Neural progenitor cell (in vitro differentiated cells): ENCODE data around the gene FMN1. TPM values are rescaled to one million over a fixed set of nuclear protein-coding genes. Genes with fewer than 3 reads are reported as not detected.

Experiments
- DNase-seq: peaks from one replicate; pipeline ENCODE4 v3.0.0-alpha.2; 2016; ENCODE audit warnings: low spot score
- H2AFZ ChIP-seq: fragments of 200-600 bp; sonication (generic); replicated peaks from 2 replicates; pipeline ENCODE4 v1.6.1; 2016; ENCODE audit warnings: antibody characterized with exemption
- H3F3A ChIP-seq: fragments of 200-600 bp; sonication (generic); 2 replicates; pipeline ENCODE4 v1.6.1; 2016; ENCODE audit warnings: antibody characterized with exemption, low read depth
- H3K27ac ChIP-seq: fragments of 200-600 bp; sonication (generic); 2 replicates; pipeline ENCODE4 v1.5.1; 2016; ENCODE audit warnings: mild to moderate bottlenecking
- H3K27me3 ChIP-seq: fragments of 200-600 bp; sonication (generic); 2 replicates; pipeline ENCODE4 v1.6.1; 2016; ENCODE audit warnings: mild to moderate bottlenecking, moderate library complexity
- H3K36me3 ChIP-seq: fragments of 200-600 bp; sonication (generic); 2 replicates; pipeline ENCODE4 v1.5.1; 2016
- H3K4me1 ChIP-seq: fragments of 200-600 bp; sonication (generic); 2 replicates; pipeline ENCODE4 v1.6.1; 2016; ENCODE audit warnings: mixed run types
- H3K4me2 ChIP-seq: fragments of 200-600 bp; sonication (generic); 2 replicates; pipeline ENCODE4 v1.6.1; 2016
- H3K4me3 ChIP-seq: fragments of 200-600 bp; sonication (generic); 2 replicates; pipeline ENCODE4 v1.5.1; 2016
- H3K79me2 ChIP-seq: fragments of 200-600 bp; sonication (generic); 2 replicates; pipeline ENCODE4 v1.6.1; 2016; ENCODE audit warnings: low read depth
- H3K9ac ChIP-seq: fragments of 200-600 bp; sonication (generic); 2 replicates; pipeline ENCODE4 v1.6.1; 2016
- H3K9me3 ChIP-seq: fragments of 200-600 bp; sonication (generic); 2 replicates; pipeline ENCODE4 v1.5.1; 2016; ENCODE audit warnings: low read depth
- H4K20me1 ChIP-seq: fragments of 200-600 bp; sonication (generic); 2 replicates; pipeline ENCODE4 v1.6.1; 2016; ENCODE audit warnings: low read depth
- H3K27ac Mint-ChIP-seq: 3 replicates; pipeline ENCODE4 v1.8.0; 2021; ENCODE audit warnings: mixed read lengths
- H3K27me3 Mint-ChIP-seq: 2 replicates; pipeline ENCODE4 v1.8.0; 2022; ENCODE audit warnings: low read depth, mild to moderate bottlenecking, inconsistent platforms, moderate library complexity, mixed read lengths; ENCODE audit not compliant: insufficient read depth
- H3K36me3 Mint-ChIP-seq: 3 replicates; pipeline ENCODE4 v1.8.0; 2021; ENCODE audit warnings: mixed read lengths
- H3K4me1 Mint-ChIP-seq: 3 replicates; pipeline ENCODE4 v1.8.0; 2021; ENCODE audit warnings: mixed read lengths
- H3K4me3 Mint-ChIP-seq: 3 replicates; pipeline ENCODE4 v1.8.0; 2021; ENCODE audit warnings: mild to moderate bottlenecking, moderate library complexity, mixed read lengths
- H3K9me3 Mint-ChIP-seq: 3 replicates; pipeline ENCODE4 v1.8.0; 2020; ENCODE audit warnings: mixed read lengths
- CTCF ChIP-seq: fragments of 200-600 bp; sonication (generic); IDR thresholded peaks from 2 replicates; pipeline ENCODE4 v1.5.1; 2017; ENCODE audit warnings: antibody characterized with exemption, mild to moderate bottlenecking
- EZH2 ChIP-seq: fragments of 200-600 bp; sonication (generic); IDR thresholded peaks from 2 replicates; pipeline ENCODE4 v1.6.1; 2017; ENCODE audit warnings: antibody characterized with exemption, mild to moderate bottlenecking, moderate library complexity
- EZH2phosphoT487 ChIP-seq: fragments of 200-600 bp; sonication (generic); IDR thresholded peaks from 2 replicates; pipeline ENCODE4 v1.6.1; 2017; ENCODE audit warnings: antibody characterized with exemption
- total RNA-seq: library from RNA; depleted of rRNA; stranded (reverse); fragments of >200 nt; gene quantifications from 2 replicates; pipeline ENCODE4 v1.2.3, GENCODE V29; 2015; ENCODE audit warnings: low replicate concordance

The FMN1 gene
- total RNA-seq, 1 donor from 2014 or later, result 5.7 TPM

GRCh38 chr15:33108518-33108917, 86.0 kb downstream of the FMN1 start:
- no peaks in the 10 kb centered on the region for H3F3A ChIP-seq
- H3K4me2 ChIP-seq, result no peak overlapping the region
- no peak overlapping the region for H3K27ac ChIP-seq
- Mint-ChIP-seq H3K27ac (no peak overlapping the region), H3K4me3 (no peak overlapping the region), H3K36me3 (no peaks in the 10 kb centered on the region), H3K4me1 (peaks cover 13% of the 10 kb centered on the region), H3K9me3 (no peaks in the 10 kb centered on the region), H3K27me3 (peaks cover 1% of the 10 kb centered on the region)
- H3K36me3 ChIP-seq, result no peaks in the 10 kb centered on the region
- H3K4me3 ChIP-seq, result no peak overlapping the region
- H3K27me3 ChIP-seq, result no peaks in the 10 kb centered on the region
- H3K79me2 ChIP-seq, result no peaks in the 10 kb centered on the region
- peaks cover 15% of the 10 kb centered on the region for H3K4me1 ChIP-seq
- H3K9ac ChIP-seq, result no peak overlapping the region
- no peak overlapping the region for H2AFZ ChIP-seq
- DNase-seq, result no peak
- no peak for TF ChIP-seq EZH2
- no peak for TF ChIP-seq CTCF
- no peak for TF ChIP-seq EZH2phosphoT487
- no peaks in the 10 kb centered on the region for H3K9me3 ChIP-seq
- no peaks in the 10 kb centered on the region for H4K20me1 ChIP-seq

GRCh38 chr15:33107950-33108349, 86.6 kb downstream of the FMN1 start:
- Histone ChIP-seq H3K79me2 (no peaks in the 10 kb centered on the region), H3K4me1 (peaks cover 13% of the 10 kb centered on the region), H3K4me3 (no peak overlapping the region), H3K27me3 (no peaks in the 10 kb centered on the region), H3K27ac (no peak overlapping the region), H3K4me2 (no peak overlapping the region), H4K20me1 (no peaks in the 10 kb centered on the region), H3K9ac (no peak overlapping the region), H3K36me3 (no peaks in the 10 kb centered on the region), H2AFZ (no peak overlapping the region), H3F3A (no peaks in the 10 kb centered on the region), H3K9me3 (no peaks in the 10 kb centered on the region)
- Mint-ChIP-seq H3K27me3 (no peaks in the 10 kb centered on the region), H3K27ac (no peak overlapping the region), H3K36me3 (no peaks in the 10 kb centered on the region), H3K9me3 (no peaks in the 10 kb centered on the region), H3K4me1 (peaks cover 10% of the 10 kb centered on the region), H3K4me3 (no peak overlapping the region)
- TF ChIP-seq EZH2 (no peak), EZH2phosphoT487 (no peak), CTCF (no peak)
- DNase-seq, result no peak

GRCh38 chr15:33104212-33104611, 90.3 kb downstream of the FMN1 start:
- no peaks in the 10 kb centered on the region for H3K27me3 ChIP-seq
- H3K4me2 ChIP-seq, result no peak overlapping the region
- no peak overlapping the region for H3K4me3 Mint-ChIP-seq
- H3K4me1 ChIP-seq, result no peaks in the 10 kb centered on the region
- H3K9ac ChIP-seq, result no peak overlapping the region
- H3K9me3 ChIP-seq, result no peaks in the 10 kb centered on the region
- H3K36me3 ChIP-seq, result no peaks in the 10 kb centered on the region
- H3K27ac Mint-ChIP-seq, result no peak overlapping the region
- H3K4me3 ChIP-seq, result no peak overlapping the region
- DNase-seq, result no peak
- no peaks in the 10 kb centered on the region for H3K36me3 Mint-ChIP-seq
- no peaks in the 10 kb centered on the region for H3F3A ChIP-seq
- H3K9me3 Mint-ChIP-seq, result no peaks in the 10 kb centered on the region
- no peaks in the 10 kb centered on the region for H4K20me1 ChIP-seq
- H3K27me3 Mint-ChIP-seq, result no peaks in the 10 kb centered on the region
- H2AFZ ChIP-seq, result no peak overlapping the region
- peaks cover 4% of the 10 kb centered on the region for H3K4me1 Mint-ChIP-seq
- no peak for TF ChIP-seq EZH2phosphoT487
- no peak for TF ChIP-seq EZH2
- TF ChIP-seq CTCF, result no peak
- H3K79me2 ChIP-seq, result no peaks in the 10 kb centered on the region
- no peak overlapping the region for H3K27ac ChIP-seq
